CMK (cell line): Measurements from ENCODE around the gene RAB31.

Source experiments
- DNase-seq: peaks from one replicate; pipeline ENCODE4 v3.0.0-alpha.2; 2010; ENCODE audit warnings: low read depth

The RAB31 gene

DNA sequence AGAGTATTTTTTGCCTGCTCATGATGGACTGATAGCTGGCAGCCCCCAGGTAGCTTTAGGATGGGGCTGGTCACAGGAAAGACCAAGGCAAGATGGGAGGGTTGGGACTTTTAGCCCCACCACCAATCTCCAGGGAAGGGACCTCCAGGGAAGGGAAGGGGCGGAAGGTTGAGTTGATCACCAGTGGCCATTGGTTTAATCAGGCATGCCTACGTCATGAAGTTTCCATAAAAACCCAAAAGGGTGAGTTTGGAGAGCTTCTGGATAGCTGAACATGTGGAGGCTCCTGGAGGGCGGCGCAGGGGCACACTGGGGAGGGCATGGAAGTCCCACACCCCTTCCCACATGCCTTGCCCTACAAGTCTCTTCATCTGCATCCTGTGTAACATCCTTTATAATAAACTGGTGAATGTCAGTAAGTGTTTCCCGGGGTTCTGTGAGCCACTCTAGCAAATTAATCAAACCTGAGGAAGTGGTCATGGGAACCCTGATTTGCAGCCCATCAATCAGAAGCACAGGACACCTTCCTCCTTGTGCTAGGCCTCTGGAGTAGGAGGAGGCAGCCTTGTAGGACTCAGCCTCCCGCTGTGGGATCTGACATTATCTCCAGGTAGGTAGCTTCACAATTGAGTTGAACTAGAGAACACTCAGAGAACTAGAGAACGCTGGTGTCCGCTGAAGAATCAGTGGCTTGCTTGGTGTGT is 30.3 kb downstream of the RAB31 start:
- DNase-seq: no peak

DNA sequence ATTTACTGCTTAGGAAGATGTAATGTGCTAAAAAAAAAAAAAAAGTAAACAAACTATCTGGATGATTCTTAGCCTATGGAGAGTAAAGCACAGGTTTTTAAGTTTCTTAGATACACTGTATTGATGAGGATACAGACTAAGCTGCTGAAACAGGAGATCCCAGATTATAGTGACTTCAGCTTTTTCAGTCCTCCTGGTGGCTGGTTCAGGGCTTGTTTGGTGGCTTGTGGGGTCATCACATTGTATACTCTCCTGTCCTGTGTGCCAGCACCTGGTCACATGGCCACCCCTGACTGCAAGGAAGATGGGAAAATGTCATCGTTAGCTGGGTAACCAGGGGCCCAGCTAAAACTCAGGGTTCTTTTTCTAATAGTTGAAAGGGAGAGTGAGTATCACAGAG is 31.4 kb downstream of the RAB31 start:
- DNase-seq: no peak

DNA sequence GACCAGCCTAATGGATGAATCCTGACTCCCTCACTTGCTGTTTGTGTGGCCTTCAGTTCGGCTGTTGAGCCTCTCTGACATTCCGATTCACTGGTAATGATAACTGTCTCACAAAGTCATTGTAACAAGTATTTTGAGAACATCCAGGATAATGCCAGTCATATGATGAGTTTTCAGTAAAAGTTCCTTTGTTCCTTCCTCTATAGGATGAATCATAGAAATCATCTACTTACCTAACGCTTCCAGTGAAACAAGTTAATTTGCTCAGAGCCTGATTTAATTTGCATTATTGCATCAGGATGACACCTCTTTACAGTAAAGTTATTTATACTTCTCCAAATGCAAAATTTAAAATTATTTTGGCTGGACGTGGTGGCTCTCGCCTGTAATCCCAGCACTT is 32.0 kb downstream of the RAB31 start:
- DNase-seq: no peak

DNA sequence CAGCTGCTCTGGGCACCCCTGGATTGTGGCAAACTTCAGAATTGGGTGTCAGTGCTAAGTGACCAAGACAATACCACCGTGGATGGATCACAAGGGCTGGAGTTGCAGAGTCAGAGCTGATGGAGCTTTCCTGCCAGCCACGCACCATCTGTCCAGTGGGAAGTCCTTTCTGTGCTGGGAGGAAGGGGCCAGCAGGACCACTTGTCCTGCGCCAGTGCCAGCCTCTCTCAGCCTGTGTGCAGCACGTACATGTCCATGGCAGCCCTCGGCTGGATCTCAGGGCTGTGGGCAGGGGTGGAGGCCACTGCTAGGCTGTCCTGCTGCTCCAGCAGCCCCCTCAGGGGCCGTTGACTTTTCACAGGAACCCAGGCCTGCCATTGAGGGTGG is 33.3 kb downstream of the RAB31 start:
- no peak for DNase-seq

DNA sequence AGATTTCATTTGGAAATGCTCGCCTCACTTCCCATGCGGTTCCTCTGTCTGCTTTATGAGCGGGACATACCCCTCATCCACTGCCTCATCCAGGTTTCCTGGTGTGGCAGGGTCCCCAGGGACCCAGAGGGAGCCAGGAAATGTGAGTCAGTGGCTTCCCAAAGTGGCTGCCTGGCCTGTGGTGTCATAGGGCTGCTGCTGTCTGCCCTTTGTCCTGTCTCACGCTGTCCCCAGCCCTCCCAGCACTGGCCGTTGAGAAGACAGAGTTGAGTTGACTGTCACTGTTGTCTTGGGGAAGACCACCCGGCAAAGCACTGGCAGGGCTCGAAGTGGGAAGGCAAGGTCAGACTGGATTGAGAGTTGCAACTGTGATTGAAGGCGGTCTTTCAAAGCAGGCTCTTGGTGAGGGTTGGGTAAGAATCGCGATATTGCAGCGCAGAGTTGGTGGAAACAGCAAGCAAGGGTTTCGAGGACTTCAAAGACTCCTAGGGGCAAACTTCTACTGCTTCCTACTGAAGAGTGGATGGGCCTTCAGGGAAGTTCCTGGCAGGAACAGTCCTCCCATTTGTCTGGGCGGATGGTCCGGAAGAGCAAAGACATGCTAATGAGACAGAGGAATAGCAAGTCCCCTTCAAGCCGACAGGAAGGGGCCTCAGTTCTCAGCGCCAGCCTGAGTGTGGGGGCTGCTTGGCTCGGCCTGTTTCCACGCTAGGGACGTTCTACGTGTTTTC is 33.9 kb downstream of the RAB31 start:
- DNase-seq: no peak

DNA sequence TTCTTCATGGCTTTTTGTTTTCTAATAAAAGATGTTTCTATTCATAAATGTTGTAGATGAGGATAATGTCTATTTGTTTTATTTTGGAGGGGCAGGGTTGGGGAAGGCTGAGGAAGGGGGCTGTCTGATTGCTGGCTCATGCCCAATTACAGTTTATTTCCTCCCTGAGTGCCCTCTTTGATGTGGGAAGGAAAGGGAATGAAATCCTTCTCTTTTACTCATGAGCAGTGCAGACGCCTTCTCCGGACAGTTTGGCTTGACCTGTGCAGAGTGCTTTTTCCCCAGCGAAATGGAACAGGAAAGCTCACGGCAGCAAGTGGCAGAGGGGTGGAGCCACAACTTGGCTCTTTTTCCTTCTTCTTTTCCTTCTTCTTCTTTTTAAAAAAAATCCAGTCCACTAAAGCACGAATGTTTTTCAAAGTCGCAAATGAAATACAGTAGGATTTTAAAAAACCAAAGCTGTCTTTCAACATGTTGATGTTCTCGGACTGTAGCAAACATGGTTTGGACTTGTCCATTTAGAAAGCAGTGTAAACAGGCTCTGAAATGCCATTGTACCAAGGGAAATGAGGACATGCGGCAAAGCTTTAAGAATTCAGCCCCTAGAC is 34.5 kb downstream of the RAB31 start:
- no peak for DNase-seq

DNA sequence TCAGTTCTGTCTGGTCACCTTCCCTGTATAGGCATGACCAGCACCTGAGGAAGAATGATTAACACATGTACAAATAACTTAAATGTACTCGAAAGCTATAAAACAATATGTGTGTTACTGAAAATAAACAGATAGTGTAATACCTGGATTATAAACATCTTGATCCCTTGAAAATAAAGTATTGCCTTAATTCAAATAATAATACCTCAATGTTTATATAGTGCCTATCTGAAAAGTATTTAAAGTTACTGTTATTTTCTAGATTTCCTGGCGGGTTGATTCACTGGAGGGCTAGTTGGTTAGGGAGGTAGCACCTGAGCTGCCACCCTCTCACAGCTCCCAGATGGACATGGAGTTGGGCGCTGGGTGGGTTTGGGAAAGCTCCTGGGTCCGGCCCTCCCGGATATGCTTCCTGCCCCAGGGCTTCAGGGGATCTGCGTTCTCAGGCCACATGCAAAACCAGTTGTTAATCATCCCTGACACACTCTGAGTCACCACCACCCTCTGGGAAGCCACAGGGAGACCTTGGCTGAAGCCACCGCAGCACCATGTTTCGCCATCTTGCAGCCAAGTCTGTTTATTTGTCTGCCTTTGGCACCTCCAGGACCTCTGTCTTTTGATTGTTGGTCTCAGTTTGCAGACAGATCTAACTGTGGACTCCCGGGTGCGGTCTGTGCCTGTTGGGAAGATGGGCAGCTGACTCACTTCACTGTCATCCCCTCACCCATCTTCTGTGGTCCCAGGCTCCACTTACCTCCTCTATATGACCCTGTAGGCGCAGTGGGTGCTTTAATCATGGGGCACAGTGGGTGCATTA is 35.3 kb downstream of the RAB31 start:
- no peak for DNase-seq

DNA sequence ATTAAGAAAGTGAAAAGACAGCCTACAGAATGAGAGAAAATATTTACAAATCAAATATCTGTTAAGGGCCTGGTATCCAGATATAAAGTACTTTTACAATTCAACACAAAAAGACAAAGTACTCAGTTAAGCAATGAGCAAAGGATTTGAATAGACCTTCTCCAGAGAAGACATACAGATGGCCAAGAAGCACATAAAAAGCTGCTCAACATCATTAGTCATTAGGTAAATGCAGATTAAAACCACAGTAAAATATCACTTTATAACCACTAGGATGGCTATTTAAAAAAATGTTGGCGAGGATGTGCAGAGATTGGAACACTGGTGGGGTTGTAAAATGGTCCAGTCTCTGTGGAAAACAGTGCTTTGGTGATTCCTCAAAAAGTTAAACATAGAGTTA is 38.9 kb downstream of the RAB31 start:
- no peak for DNase-seq

DNA sequence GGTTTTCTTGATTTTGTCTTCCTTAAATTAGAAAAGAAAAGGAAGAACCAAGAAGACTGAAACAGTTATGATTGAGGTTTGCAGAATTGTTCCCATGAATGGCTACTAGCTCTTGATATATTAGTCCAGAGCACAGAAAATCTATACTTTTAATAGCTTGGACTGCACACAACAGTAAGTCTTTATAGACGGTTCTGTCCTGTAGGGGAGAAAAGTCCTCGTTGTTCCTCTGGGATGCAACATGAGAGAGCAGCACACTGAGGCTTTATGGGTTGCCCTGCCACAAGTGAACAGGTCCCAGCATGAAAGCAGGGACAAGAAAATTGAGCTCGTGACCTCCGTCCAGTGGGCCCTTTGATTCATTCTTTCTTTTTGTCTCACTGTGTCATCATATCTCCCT is 41.5 kb downstream of the RAB31 start:
- no peak for DNase-seq

DNA sequence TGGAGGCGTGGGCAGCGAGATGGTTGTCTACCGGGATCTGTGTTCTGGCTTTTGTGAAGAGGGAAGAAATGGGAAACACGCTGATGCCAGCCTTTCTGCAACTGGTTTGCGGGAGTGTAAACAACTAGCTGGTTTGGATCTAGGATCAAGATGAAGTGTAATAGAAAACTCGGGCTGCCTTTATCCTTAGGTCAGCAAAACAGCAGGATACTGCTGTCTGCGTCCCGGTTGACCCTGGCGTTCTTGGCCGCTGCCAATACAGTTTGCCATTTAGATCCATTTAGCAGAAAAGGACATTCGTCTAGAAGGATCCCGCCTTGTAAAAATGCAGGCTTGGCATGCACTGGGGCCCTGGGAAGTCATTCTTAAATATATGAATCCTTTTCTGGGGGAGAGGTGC is 42.0 kb downstream of the RAB31 start:
- no peak for DNase-seq

DNA sequence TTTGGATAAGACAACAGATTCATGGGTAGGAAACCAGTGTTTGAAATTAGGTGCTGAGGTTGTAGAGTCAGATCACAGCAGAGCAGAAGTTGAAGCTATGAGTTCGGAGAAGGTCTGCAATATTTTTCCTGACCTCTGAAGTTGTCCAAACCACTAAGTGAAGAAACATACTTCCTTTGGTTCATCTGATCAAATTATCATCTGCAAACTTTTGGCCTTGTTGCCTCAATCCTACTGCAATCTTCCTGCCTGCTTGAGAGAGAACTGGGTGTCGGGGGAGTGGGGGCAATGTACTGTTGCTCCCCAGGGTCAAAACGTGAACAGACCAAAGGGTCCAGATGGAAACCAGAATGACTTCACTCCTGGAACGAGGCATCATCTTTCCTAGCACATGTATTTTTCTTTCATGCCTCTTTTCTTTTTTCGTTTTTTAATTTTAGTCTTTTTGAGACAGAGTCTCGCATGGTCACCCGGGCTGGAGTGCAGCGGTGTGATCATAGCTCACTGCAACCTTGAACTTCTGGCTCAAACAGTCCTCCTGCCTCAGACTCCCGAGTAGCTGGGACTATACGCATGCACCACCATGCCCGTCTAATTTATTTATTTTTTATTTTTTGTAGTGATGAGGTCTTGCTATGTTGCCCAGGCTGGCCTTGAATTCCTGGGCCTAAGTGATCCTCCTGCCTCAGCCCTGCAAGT is 42.7 kb downstream of the RAB31 start:
- DNase-seq: no peak

DNA sequence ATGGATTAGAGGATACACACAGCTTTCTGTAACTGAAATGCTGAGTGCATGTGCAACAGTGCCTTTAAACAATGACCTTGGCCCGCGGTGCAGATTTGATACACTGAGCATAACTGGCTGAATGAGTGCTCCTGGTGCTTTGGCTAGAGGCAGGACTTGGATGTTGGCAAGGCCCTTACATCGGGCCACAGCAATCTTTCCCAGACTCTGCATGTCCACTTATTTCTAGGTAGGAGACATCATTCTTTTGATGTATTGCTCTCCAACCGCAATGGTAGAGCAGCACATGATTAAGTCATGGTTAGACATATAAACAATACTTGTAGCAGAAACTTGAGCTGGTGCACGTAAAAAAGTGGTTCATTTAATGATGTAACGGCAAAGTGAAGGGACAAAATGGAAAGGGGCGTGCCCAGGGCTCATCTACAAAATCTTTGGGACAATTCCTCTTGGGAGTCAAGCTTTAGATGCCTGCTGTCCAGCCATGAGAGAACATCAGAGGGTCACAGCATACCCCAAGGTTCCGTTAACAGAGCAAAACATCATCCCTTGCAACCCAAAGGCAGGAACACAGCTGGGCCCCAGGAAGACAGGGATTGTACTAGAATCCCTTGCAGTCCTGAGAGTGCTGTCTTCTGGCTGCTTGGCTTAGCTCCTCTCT is 43.4 kb downstream of the RAB31 start:
- DNase-seq: no peak

DNA sequence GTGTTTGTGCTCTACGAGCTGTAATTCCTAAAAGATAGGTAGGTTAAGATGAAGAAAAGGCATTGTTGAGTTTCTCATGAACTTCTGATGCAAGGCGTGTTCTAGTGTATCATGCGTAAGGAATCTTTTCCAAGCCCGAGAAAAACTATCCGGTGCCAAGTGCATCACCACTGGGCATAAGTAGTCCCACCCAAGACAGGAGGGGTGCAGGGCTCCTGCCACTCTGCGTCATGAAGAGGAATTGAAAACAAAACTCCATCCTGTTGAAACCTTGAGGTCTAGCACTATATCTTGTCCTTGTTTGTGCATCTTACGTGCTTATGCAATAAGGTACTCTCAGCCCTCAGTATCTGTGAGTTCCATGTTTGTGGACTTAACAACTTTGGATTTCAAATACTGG is 45.7 kb downstream of the RAB31 start:
- no peak for DNase-seq

DNA sequence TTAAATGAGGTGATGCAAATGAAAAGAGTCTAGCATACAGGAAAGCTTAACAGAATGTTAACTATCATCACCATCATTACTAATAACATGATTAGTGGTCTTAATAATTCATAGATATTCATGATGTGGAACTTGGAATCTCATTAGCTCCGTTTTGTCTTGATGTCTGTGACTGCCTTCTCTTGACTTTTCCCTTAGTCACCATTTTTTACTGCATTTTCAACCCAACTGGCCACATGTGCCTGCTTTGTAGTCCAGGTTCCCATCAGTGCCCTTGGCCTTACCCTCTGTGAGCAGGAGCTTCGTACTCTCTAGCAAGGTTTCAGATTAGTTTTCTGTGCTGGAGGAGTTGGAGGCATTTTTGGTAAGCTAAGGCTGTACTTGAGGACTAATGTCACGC is 47.0 kb downstream of the RAB31 start:
- DNase-seq: no peak

DNA sequence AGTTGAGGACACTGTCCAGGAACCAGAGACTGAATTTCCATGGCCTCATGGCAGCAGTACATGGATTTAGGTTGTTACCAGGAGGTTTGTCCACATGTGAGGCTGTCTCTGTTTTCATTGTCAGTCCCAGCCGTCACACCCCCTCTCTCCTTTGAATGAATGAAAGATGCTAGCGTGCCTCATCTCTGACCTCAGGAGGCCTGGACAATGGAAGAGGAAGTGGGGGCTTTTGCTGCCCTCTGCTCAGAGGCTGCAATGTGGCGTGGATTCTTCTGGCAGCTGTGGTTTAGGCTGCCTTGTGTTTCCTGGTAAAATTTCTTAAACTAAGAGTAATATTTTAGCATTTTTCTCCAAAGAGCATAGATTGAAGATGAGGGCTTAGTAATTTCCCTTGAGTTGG is 47.5 kb downstream of the RAB31 start:
- no peak for DNase-seq

DNA sequence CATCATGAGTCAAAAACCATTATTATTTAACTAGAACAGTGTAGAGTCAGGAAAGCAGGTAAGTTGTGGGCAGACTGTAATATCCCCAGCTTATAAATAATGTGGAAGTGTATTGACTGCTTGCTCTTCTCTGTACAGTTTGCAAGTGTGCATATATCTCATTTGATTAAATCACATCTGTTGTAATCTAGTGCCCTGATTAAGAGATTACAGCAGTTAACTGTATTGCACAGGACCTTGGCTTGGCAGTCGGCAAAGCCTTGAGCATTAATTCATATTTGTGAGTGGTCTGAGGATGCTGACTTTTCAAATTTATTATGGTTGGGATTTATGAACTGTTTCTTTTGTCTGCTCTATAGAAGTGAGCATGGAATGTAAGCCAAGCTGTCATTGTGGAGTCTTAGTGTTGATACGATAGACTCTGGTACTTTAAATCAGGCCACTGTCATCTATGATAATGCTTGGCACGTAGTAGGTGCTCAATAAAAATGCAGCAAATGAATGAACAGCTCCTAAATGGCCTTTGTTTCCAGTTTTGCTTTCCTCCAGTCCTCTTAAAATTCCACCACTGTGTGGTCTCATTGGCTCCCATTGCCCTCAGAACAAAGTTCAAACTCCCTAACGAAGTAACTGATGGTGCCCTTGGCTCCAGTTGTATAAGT is 48.3 kb downstream of the RAB31 start:
- no peak for DNase-seq

DNA sequence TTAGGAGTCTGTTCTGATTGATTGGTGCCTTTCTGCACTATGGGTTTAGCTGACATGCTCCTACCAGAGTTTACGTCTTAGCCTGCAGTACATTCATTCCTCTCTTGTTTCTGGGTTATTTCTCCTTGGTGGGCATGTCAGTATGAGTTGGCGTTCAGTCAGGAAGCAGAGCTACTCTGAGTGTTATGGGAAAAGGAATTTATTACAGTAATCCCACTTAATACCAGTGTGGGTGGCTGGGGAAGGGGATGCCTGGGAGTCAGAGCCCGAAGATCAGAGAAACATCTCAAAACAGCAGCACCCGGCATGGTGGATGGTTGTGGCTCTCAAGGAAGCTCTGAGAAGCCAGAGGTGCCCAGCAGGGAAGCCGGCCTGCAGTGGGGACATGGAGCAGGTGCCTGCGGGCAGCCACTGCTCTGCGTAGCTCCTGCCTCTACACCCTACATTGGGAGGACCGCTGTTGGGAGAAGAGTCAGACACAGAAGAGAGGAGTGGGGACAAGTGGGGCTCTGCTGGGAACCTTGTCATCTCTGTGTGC is 48.9 kb downstream of the RAB31 start:
- DNase-seq: no peak

DNA sequence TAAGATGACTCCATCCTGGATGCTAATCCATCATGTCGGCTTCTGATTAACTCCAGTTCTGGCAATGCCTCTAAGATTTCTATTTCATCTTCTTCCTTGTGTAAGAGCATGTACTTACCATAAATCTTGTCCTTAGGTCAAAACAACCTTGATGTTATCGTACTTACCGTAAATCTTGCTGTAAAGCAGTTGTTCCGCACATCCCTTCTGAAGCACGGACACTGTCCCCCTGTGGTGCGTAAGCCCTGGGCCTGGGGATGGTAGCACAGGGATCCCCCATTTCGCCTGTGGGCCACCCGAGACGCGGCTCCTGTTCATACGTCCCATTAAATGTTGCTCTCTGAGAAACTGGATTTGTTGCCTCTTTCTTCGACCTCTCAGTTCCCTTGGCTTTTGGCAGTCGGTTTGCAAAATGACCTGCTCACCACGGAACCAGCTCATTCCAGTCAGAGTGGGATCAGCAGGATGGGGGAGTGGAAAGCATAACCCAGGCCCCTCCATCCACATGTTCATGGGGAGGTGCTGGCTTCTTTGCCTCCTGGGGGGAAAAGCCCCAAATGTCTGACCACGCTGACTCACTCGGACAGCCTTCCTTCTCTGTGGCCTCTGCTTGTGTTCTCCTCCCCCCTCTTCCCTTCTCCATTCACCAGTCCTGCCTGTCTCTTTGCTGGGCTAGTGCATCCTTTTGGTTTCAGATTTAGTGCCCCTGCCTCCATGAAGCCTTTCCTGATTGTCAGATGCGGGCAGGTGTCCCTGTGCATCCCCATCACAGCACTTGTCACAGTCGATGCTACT is 49.9 kb downstream of the RAB31 start:
- DNase-seq: no peak

DNA sequence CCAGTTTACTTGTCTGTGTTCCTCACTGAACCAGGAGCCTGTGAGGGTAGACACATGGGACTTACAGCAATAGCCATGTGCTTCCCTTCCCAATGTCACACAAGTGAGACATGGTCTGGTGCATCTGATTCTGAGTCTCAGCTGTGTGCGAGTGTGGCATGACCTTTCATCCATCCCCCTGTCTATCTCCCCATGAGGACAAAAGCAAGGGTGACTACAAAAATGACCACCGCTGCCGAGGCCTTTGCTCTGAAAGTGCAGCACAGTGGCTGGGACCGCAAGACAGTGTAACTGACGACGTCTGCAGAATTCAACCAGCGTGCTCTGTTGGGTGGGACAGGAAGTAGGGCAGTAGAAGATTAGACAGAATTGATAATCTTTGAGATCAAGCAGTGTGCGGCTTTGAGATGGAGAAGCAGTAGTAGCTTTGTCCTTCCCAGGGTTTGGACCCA is 50.5 kb downstream of the RAB31 start:
- DNase-seq: peak; percentile 68

DNA sequence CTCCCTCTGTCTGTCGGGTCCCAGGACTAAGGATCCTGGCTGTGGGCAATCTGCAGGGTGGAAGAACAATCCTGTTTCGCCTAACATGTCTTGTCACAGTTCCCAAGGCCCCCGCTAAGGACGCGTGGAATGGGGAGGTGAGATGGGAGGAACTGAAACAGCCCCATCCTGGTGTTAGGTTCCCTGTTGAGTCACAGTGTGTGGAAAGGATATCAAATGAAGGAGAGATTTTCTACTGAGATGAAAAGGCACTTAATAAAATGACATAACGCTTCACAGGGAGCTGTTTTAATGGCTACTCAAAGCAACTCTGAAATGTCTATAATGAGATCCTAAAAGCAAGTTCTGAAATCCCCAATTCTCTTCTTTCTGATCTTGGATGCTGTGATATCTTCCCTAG is 52.5 kb downstream of the RAB31 start:
- DNase-seq: no peak
